Epidermal melanocyte (primary cell): ENCODE measurements around the gene MLX.
"Not testable (repeated sequence)": the region's sequence is repeated elsewhere in the genome, so short reads cannot be mapped to it uniquely, and the experiment has no call there.

Experiments used
- DNase-seq: peaks from one replicate; pipeline ENCODE4 v3.0.0; 2011; ENCODE audit warnings: low spot score; ENCODE audit not compliant: insufficient read length

Gene MLX

GRCh38 chr17:42578282-42578869 is 11.5 kb downstream of the MLX start:
- DNase-seq = peak; percentile 79

GRCh38 chr17:42579794-42580551 is 13.1 kb downstream of the MLX start:
- DNase-seq = no peak

GRCh38 chr17:42581744-42582270 is 14.9 kb downstream of the MLX start:
- DNase-seq = no peak

DNA sequence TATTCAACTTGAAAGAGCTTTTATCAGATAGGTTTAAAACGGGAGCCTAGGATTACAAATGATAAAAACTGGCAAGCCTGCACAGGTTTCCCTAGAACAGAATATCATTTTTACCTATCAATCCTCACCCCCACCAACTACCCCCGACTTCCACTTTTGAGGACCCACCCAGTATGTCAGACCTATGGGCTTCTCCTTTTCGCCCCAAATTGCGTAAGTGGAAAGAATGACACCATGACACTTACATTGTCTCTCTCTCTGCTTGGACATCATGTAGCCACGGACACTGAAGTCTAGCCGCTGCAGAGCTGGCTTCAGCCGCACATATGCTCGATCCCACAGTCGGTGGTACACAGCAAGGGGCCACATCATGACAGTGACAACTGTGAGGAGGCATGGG is 18.0 kb downstream of the MLX start:
- DNase-seq = no peak

- DNase-seq = no peak
Observed at GRCh38 chr17:42585353-42585752, 18.5 kb downstream of the MLX start.

DNA sequence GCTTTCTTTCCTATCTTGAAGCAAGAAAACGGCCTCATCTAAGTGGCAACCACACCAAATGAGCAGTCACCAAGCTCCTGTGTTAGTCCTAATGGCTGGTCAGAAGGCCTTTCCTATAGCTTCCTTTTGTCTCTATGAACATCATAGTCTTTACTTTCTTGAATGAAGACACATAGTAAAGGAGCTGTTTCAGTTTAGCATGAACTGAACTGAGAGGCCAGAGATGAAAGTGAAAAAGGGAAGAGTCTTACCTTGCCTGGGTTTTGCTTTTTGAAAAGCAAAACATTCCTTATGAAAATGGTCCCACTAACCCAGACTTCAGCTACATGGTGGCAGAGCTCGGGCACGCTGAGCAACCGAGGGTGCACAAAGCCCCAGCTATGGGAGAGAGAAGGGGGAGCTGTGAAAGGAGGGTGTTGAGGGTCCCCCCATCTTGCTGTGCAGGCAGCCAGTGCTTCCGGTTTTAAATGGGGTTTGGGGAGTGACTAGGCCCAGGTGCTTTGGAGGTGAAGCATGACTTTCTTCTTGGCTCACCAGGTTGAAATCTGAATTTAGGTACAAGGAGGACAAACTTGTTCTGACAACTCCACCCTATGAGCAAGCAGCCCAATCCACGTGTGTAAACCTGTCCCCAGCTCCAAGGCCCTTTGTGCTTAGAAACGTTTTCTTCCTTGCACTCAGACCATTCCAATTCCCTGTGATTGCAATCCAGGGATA is 19.8 kb downstream of the MLX start:
- no peak for DNase-seq

GRCh38 chr17:42590886-42591285 is 24.0 kb downstream of the MLX start:
- no peak for DNase-seq

DNA sequence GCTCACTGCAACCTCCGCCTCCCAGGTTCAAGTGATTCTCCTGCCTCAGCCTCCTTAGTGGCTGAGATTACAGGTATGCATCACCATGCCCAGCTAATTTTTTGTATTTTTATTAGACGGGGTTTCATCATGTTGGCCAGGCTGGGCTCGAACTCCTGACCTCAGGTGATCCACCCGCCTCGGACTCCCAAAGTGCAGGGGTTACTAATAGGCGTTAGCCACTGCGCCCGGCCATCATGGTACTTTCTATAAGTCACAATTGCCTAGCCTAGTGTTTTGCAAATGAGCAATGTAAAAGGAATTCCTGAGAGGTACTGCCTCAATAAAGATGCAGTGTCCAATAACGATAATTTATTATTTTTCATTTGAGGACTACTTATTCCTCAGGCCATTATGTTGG is 24.5 kb downstream of the MLX start:
- DNase-seq = no peak

- no peak for DNase-seq
Observed at GRCh38 chr17:42596386-42596785, 29.5 kb downstream of the MLX start.

- DNase-seq = no peak
Observed at GRCh38 chr17:42598905-42599304, 32.0 kb downstream of the MLX start.

DNA sequence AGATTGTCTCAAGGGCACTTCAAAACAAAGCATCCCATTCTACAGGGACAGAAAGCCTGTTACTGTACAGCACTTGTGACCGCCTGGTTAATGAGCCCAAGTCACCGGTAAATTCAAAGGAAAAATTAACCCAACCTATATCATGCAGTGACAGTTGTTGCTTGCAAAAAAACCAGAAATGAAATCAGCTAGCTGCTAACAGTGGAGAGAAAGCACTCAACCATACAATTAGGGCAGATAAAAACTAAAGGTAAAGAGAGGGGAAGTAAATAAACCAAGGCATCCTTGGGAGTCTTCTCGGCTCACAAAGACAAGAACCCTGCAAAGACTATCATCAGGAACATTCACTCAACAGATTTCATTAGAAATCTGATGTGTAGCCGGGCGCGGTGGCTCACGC is 36.4 kb downstream of the MLX start:
- no peak for DNase-seq

GRCh38 chr17:42607769-42608168 is 40.9 kb downstream of the MLX start:
- DNase-seq = no peak

DNA sequence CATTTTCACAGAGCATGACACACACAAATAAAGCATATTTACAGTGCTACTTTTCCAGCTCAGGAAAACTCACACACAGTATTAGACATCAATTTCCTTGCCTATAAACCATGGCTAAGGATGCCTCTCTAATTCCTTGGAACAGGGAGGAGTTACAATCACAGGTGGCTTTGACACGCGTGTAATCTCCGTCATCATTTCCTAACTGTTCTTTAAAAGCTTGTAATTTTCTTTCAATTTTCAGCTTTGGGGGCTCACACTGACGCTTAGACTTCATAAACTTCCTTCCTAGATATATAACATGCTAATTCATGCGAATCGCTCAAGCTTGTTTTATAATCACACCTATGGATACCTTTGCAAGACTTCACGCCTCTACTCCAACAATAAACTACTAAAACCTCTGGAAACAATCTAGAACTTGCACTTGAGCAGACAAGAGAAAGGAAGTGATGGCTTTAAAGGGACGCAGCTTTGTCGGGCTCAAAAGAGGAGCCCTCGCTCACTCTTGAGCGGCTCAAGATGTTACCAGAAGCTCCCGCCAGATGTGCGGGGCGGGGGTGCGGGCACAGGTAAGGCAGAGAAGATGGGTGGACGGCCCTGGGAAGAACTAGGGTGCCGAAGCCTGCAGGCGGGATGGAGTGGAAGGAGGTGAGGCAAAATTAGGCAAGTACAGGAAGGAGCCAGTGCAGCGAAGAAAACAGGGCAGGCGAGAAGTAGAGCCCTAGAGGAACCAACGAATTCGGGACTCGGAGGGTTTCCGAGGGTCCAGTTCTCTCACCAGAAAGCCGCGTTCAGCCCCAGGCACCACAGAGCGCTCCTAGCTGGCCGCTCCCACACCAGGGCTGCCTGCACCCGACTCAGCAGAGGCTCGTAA is 41.6 kb downstream of the MLX start:
- peak; percentile 19 for DNase-seq

- DNase-seq = peak; percentile 98
Observed at GRCh38 chr17:42609182-42609813, 42.4 kb downstream of the MLX start, which contains the start of the genes RETREG3 and TUBG1. TSS of gene RETREG3 (minus strand) at chr17:42609374. CDS start at chr17:42609324, 50 bp downstream. TSS of gene TUBG1 (plus strand) at chr17:42609683. CDS start at chr17:42609738, 55 bp downstream.

DNA sequence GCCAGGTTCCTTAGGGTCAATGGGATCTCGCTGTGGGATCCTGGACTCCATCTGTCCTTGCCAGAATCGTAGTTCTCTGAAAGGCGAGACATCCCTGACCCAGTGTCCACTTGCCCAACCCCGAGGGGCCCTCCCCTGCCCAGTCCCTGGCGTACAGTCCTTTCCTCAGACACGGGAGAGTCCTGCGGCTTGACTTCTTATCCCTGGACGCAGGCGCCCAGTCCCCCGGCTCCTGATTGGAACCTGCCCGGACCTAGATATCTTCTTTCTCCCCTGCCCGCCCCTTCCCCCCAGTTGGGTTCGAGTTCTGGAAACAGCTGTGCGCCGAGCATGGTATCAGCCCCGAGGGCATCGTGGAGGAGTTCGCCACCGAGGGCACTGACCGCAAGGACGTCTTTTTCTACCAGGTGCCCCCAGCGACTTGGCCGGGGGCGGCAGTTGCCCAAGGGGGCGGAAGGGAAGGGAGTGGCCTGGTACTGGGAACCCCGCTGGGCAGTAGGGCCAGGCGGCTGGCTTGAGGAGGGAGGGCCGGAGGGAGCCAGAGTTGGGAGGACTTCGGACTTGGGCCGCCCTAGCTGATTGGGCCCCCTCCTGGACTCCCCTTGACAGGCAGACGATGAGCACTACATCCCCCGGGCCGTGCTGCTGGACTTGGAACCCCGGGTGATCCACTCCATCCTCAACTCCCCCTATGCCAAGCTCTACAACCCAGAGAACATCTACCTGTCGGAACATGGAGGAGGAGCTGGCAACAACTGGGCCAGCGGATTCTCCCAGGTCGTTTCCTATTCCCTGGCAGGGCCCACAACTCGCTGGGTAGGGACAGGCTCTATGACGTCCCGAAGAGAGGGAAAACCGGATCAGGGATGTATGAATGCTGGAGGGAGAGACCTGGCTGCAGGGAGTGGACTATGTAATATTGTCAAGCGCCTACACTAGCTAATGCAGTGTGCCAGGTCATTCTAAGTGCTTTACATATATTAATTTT is 43.2 kb downstream of the MLX start:
- DNase-seq = not testable (repeated sequence)

DNA sequence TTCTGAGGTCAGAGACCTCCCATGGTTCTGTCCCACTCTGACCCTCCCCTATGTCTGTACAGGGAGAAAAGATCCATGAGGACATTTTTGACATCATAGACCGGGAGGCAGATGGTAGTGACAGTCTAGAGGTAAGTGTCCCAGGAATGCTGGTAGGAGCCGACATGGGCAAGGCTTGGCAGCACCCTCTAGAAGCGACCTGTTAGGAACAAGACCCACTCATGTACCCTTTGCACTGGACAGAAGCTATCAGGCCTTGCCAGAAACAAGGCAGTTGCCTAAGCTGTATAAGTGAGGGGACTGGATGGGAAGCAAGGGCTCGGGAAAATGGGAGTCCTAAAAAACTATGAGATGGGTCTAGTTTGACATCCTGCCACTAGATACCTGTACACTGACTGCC is 45.1 kb downstream of the MLX start:
- DNase-seq = no peak

DNA sequence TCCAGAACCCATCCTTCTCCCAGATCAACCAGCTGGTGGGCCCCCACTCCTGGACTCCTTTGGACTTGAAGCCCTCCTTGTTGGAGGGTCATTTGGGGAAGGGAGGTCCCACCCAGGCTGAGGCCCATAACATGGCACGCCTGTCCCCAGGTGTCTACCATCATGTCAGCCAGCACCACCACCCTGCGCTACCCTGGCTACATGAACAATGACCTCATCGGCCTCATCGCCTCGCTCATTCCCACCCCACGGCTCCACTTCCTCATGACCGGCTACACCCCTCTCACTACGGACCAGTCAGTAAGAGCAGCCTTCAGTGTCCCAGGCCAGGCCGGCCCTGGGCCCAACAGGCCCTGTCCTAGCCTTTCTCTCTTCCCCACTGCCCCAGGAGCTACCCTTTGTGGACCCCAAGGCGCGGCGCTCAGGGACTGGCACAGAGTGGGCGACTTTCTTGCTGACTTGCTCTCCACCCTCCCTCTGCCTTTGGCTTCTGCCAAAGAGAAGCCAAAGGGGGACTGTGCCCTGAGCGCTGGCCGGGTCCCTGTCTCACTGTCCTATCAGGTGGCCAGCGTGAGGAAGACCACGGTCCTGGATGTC is 46.9 kb downstream of the MLX start:
- no peak for DNase-seq

- no peak for DNase-seq
Observed at GRCh38 chr17:42617956-42618431, 51.1 kb downstream of the MLX start.
